ENCODE data around the gene FUT4.
"Not testable (repeated sequence)": the region's sequence is repeated elsewhere in the genome, so short reads cannot be mapped to it uniquely, and the experiment has no call there.

Gene FUT4

GRCh38 chr11:94537031-94537600, 6.6 kb upstream of the FUT4 start:
- H3K4me3 ChIP-seq (ENCODE audit: low read length), result no peak overlapping the region
- no peaks in the 10 kb centered on the region for H3K27me3 ChIP-seq (ENCODE audit: control insufficient read depth, insufficient read depth, low read length)
- no peaks in the 10 kb centered on the region for H3K36me3 ChIP-seq (ENCODE audit: control insufficient read depth, insufficient read depth, low read length)
- H3K9ac ChIP-seq (ENCODE audit: low read length), result no peak overlapping the region
- H3K4me1 ChIP-seq (ENCODE audit: control insufficient read depth, insufficient read depth, low read length), result peaks cover 47% of the 10 kb centered on the region
- H3K9me3 ChIP-seq (ENCODE audit: control insufficient read depth, low read length), result no peaks in the 10 kb centered on the region

GRCh38 chr11:94539420-94539819, 4.3 kb upstream of the FUT4 start:
- Histone ChIP-seq H3K4me3 (ENCODE audit: low read length) (no peak overlapping the region), H3K27me3 (ENCODE audit: control insufficient read depth, insufficient read depth, low read length) (no peaks in the 10 kb centered on the region), H3K9ac (ENCODE audit: low read length) (peak overlapping the region; percentile 35), H3K4me1 (ENCODE audit: control insufficient read depth, insufficient read depth, low read length) (peaks cover 57% of the 10 kb centered on the region), H3K36me3 (ENCODE audit: control insufficient read depth, insufficient read depth, low read length) (no peaks in the 10 kb centered on the region), H3K9me3 (ENCODE audit: control insufficient read depth, low read length) (no peaks in the 10 kb centered on the region)

GRCh38 chr11:94544646-94545263, 1.0 kb downstream of the FUT4 start:
- no peaks in the 10 kb centered on the region for H3K9me3 ChIP-seq (ENCODE audit: control insufficient read depth, low read length)
- H3K4me1 ChIP-seq (ENCODE audit: control insufficient read depth, insufficient read depth, low read length), result peaks cover 38% of the 10 kb centered on the region
- H3K27me3 ChIP-seq (ENCODE audit: control insufficient read depth, insufficient read depth, low read length), result no peaks in the 10 kb centered on the region
- H3K4me3 ChIP-seq (ENCODE audit: low read length), result peak overlapping the region; percentile 26
- peak overlapping the region; percentile 85 for H3K9ac ChIP-seq (ENCODE audit: low read length)
- H3K36me3 ChIP-seq (ENCODE audit: control insufficient read depth, insufficient read depth, low read length), result no peaks in the 10 kb centered on the region

GRCh38 chr11:94545264-94546161, 1.8 kb downstream of the FUT4 start:
- Histone ChIP-seq H3K27me3 (ENCODE audit: control insufficient read depth, insufficient read depth, low read length) (no peaks in the 10 kb centered on the region), H3K9me3 (ENCODE audit: control insufficient read depth, low read length) (no peaks in the 10 kb centered on the region), H3K4me3 (ENCODE audit: low read length) (peak overlapping the region; percentile 26), H3K36me3 (ENCODE audit: control insufficient read depth, insufficient read depth, low read length) (no peaks in the 10 kb centered on the region), H3K9ac (ENCODE audit: low read length) (peak overlapping the region; percentile 85), H3K4me1 (ENCODE audit: control insufficient read depth, insufficient read depth, low read length) (peaks cover 30% of the 10 kb centered on the region)

- H3K4me1 ChIP-seq (ENCODE audit: control insufficient read depth, insufficient read depth, low read length), result peaks cover 24% of the 10 kb centered on the region
Observed at GRCh38 chr11:94546162-94546470, 2.4 kb downstream of the FUT4 start.

GRCh38 chr11:94546886-94547285, 3.2 kb downstream of the FUT4 start:
- peak overlapping the region; percentile 1 for H3K9ac ChIP-seq (ENCODE audit: low read length)
- H3K4me3 ChIP-seq (ENCODE audit: low read length), result peak overlapping the region; percentile 26

More at GRCh38 chr11:94546162-94546470, 2.4 kb downstream of the FUT4 start:
- H3K9ac ChIP-seq (ENCODE audit: low read length), result peak overlapping the region; percentile 85
- no peaks in the 10 kb centered on the region for H3K9me3 ChIP-seq (ENCODE audit: control insufficient read depth, low read length)
- H3K27me3 ChIP-seq (ENCODE audit: control insufficient read depth, insufficient read depth, low read length), result no peaks in the 10 kb centered on the region
- no peaks in the 10 kb centered on the region for H3K36me3 ChIP-seq (ENCODE audit: control insufficient read depth, insufficient read depth, low read length)
- H3K4me3 ChIP-seq (ENCODE audit: low read length), result peak overlapping the region; percentile 26

GRCh38 chr11:94549146-94549545, 5.4 kb downstream of the FUT4 start:
- Histone ChIP-seq H3K27me3 (ENCODE audit: control insufficient read depth, insufficient read depth, low read length) (no peaks in the 10 kb centered on the region), H3K9ac (ENCODE audit: low read length) (no peak overlapping the region), H3K4me1 (ENCODE audit: control insufficient read depth, insufficient read depth, low read length) (peaks cover 13% of the 10 kb centered on the region), H3K9me3 (ENCODE audit: control insufficient read depth, low read length) (no peaks in the 10 kb centered on the region), H3K4me3 (ENCODE audit: low read length) (no peak overlapping the region), H3K36me3 (ENCODE audit: control insufficient read depth, insufficient read depth, low read length) (no peaks in the 10 kb centered on the region)

More at GRCh38 chr11:94546886-94547285, 3.2 kb downstream of the FUT4 start:
- Histone ChIP-seq H3K36me3 (ENCODE audit: control insufficient read depth, insufficient read depth, low read length) (no peaks in the 10 kb centered on the region), H3K9me3 (ENCODE audit: control insufficient read depth, low read length) (no peaks in the 10 kb centered on the region), H3K4me1 (ENCODE audit: control insufficient read depth, insufficient read depth, low read length) (peaks cover 21% of the 10 kb centered on the region), H3K27me3 (ENCODE audit: control insufficient read depth, insufficient read depth, low read length) (no peaks in the 10 kb centered on the region)

GRCh38 chr11:94550513-94550912, 6.8 kb downstream of the FUT4 start:
- Histone ChIP-seq H3K27me3 (ENCODE audit: control insufficient read depth, insufficient read depth, low read length) (no peaks in the 10 kb centered on the region), H3K4me3 (ENCODE audit: low read length) (no peak overlapping the region), H3K36me3 (ENCODE audit: control insufficient read depth, insufficient read depth, low read length) (no peaks in the 10 kb centered on the region), H3K4me1 (ENCODE audit: control insufficient read depth, insufficient read depth, low read length) (peaks cover 20% of the 10 kb centered on the region), H3K9ac (ENCODE audit: low read length) (no peak overlapping the region), H3K9me3 (ENCODE audit: control insufficient read depth, low read length) (no peaks in the 10 kb centered on the region)

GRCh38 chr11:94553938-94554337, 10.2 kb downstream of the FUT4 start:
- Histone ChIP-seq H3K36me3 (ENCODE audit: control insufficient read depth, insufficient read depth, low read length) (no peaks in the 10 kb centered on the region), H3K4me3 (ENCODE audit: low read length) (no peak overlapping the region), H3K9ac (ENCODE audit: low read length) (no peak overlapping the region), H3K4me1 (ENCODE audit: control insufficient read depth, insufficient read depth, low read length) (peaks cover 19% of the 10 kb centered on the region), H3K27me3 (ENCODE audit: control insufficient read depth, insufficient read depth, low read length) (no peaks in the 10 kb centered on the region), H3K9me3 (ENCODE audit: control insufficient read depth, low read length) (no peaks in the 10 kb centered on the region)

- H3K4me1 ChIP-seq (ENCODE audit: control insufficient read depth, insufficient read depth, low read length), result peaks cover 24% of the 10 kb centered on the region
- not testable (repeated sequence) for H3K27me3 ChIP-seq (ENCODE audit: control insufficient read depth, insufficient read depth, low read length); H3K9me3 ChIP-seq (ENCODE audit: control insufficient read depth, low read length); H3K9ac ChIP-seq (ENCODE audit: low read length); H3K36me3 ChIP-seq (ENCODE audit: control insufficient read depth, insufficient read depth, low read length); H3K4me3 ChIP-seq (ENCODE audit: low read length)
Observed at GRCh38 chr11:94555752-94556329, 12.1 kb downstream of the FUT4 start.

GRCh38 chr11:94557421-94557820, 13.7 kb downstream of the FUT4 start:
- Histone ChIP-seq H3K4me1 (ENCODE audit: control insufficient read depth, insufficient read depth, low read length) (peaks cover 19% of the 10 kb centered on the region), H3K9ac (ENCODE audit: low read length) (no peak overlapping the region), H3K27me3 (ENCODE audit: control insufficient read depth, insufficient read depth, low read length) (no peaks in the 10 kb centered on the region), H3K4me3 (ENCODE audit: low read length) (no peak overlapping the region), H3K36me3 (ENCODE audit: control insufficient read depth, insufficient read depth, low read length) (no peaks in the 10 kb centered on the region), H3K9me3 (ENCODE audit: control insufficient read depth, low read length) (no peaks in the 10 kb centered on the region)

GRCh38 chr11:94557992-94558391, 14.3 kb downstream of the FUT4 start:
- Histone ChIP-seq H3K4me3 (ENCODE audit: low read length) (no peak overlapping the region), H3K27me3 (ENCODE audit: control insufficient read depth, insufficient read depth, low read length) (no peaks in the 10 kb centered on the region), H3K9ac (ENCODE audit: low read length) (no peak overlapping the region), H3K36me3 (ENCODE audit: control insufficient read depth, insufficient read depth, low read length) (no peaks in the 10 kb centered on the region), H3K4me1 (ENCODE audit: control insufficient read depth, insufficient read depth, low read length) (peaks cover 19% of the 10 kb centered on the region), H3K9me3 (ENCODE audit: control insufficient read depth, low read length) (no peaks in the 10 kb centered on the region)

All from mucosa of stomach (tissue), 1 donor.